Activated CD4-positive, alpha-beta T cell treated with anti-CD3 and anti-CD28 coated beads, Interleukin-2, amount 50 U/mL, for 24 hours (primary cell): Measurements from ENCODE around the gene BAIAP2L2.
"Not testable (repeated sequence)": the region's sequence is repeated elsewhere in the genome, so short reads cannot be mapped to it uniquely, and the experiment has no call there.

Experiments used
- DNase-seq, 2 donors: peaks; one replicate each; pipeline ENCODE4 v3.0.0-alpha.2; 2020; ENCODE audit warnings: low read depth in 1 of 2, low spot score in 1 of 2

The BAIAP2L2 gene

GRCh38 chr22:38129021-38129420, 18.5 kb upstream of the BAIAP2L2 start:
- no peak for DNase-seq

GRCh38 chr22:38127869-38128268, 17.4 kb upstream of the BAIAP2L2 start:
- DNase-seq = no peak

- no peak for DNase-seq
Observed at GRCh38 chr22:38126928-38127668, 16.6 kb upstream of the BAIAP2L2 start.

GRCh38 chr22:38125751-38126201, 15.3 kb upstream of the BAIAP2L2 start:
- no peak for DNase-seq

GRCh38 chr22:38125038-38125610, 14.6 kb upstream of the BAIAP2L2 start:
- DNase-seq = no peak

- no peak for DNase-seq
Observed at GRCh38 chr22:38124236-38124974, 13.9 kb upstream of the BAIAP2L2 start.

- no peak for DNase-seq
Observed at GRCh38 chr22:38122616-38123015, 12.1 kb upstream of the BAIAP2L2 start.

GRCh38 chr22:38120359-38121110, 10.1 kb upstream of the BAIAP2L2 start:
- no peak for DNase-seq

- not testable (repeated sequence) for DNase-seq
Observed at GRCh38 chr22:38118747-38119146, 8.3 kb upstream of the BAIAP2L2 start.

GRCh38 chr22:38118182-38118581, 7.7 kb upstream of the BAIAP2L2 start:
- DNase-seq = no peak

- not testable (repeated sequence) for DNase-seq
Observed at GRCh38 chr22:38117556-38117955, 7.1 kb upstream of the BAIAP2L2 start.

- no peak for DNase-seq
Observed at GRCh38 chr22:38115423-38116205, 5.1 kb upstream of the BAIAP2L2 start.

GRCh38 chr22:38114484-38115398, 4.3 kb upstream of the BAIAP2L2 start:
- peak; percentile 59 to 62 for DNase-seq

- no peak for DNase-seq
Observed at GRCh38 chr22:38112381-38112780, 1.9 kb upstream of the BAIAP2L2 start.

- DNase-seq = no peak
Observed at GRCh38 chr22:38111925-38112355, 1.5 kb upstream of the BAIAP2L2 start.

GRCh38 chr22:38110863-38111852, 674 bp upstream of the BAIAP2L2 start:
- DNase-seq = no peak

- no peak for DNase-seq
Observed at GRCh38 chr22:38109371-38110001, 998 bp downstream of the BAIAP2L2 start.
